Measurements from ENCODE around the gene BABAM2. TPM values are rescaled to one million over a fixed set of nuclear protein-coding genes. Genes with fewer than 3 reads are reported as not detected.

Gene BABAM2
- total RNA-seq, 1 experiment from 2014 or later, result 27.1 TPM

DNA sequence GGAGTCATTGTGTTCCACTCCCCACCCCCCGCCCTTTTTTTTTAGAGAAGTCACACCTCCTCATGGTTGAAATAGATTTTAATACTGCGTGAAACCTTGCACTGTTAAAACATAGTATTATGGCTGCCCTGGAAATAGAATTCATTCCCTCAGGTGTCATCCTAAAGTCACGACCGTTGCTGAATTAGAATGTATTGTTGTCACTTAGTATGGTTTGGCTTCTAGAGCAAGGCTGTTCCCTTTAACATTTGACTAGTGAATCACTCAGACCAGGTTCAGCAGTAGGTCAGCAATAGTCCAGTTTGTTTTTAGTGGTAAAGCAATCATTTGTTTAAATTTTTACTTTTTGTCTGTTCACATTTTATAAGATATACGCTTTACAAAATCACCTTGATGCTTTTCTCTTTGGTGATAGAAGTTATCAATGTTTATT, 1.2 kb downstream of the BABAM2 start:
- H3K9me3 Mint-ChIP-seq, result no peaks in the 10 kb centered on the region
- peaks cover 0 to 14% (median under 1%) of the 10 kb centered on the region in 3 experiments; a peak in 3 of 7 replicates for H3K36me3 Mint-ChIP-seq (ENCODE audit: insufficient read depth in 1 of 3, low read depth in 3 of 3)
- no peak for DNase-seq
- Histone ChIP-seq H2BK20ac (ENCODE audit: low read depth, low read length, poor library complexity, severe bottlenecking) (no peak overlapping the region), H2BK5ac (ENCODE audit: insufficient read length, low read length) (no peak overlapping the region), H3K27ac (ENCODE audit: insufficient read length, low read depth, low read length) (no peak overlapping the region), H2AFZ (ENCODE audit: low read length) (no peak overlapping the region), H4K20me1 (ENCODE audit: control insufficient read depth, insufficient read depth, insufficient read length) (no peaks in the 10 kb centered on the region), H3K79me2 (ENCODE audit: insufficient read depth, low read length) (no peaks in the 10 kb centered on the region), H3K4ac (ENCODE audit: low read depth, low read length) (no peak overlapping the region), H3K9me3 (ENCODE audit: control insufficient read depth, low read depth, low read length) (no peaks in the 10 kb centered on the region), H3K79me1 (ENCODE audit: insufficient read depth, low read depth, low read length, poor library complexity, severe bottlenecking) (no peaks in the 10 kb centered on the region), H2BK12ac (ENCODE audit: insufficient read length, low read depth, low read length) (no peak overlapping the region), H3T11ph (ENCODE audit: low read length) (no peak overlapping the region), H3K18ac (ENCODE audit: insufficient read length, low read depth, low read length) (no peak overlapping the region), H3K23me2 (ENCODE audit: insufficient read length, low read depth, low read length, poor library complexity, severe bottlenecking) (no peaks in the 10 kb centered on the region), H3K23ac (ENCODE audit: insufficient read length, low read depth, low read length) (no peak overlapping the region), H4K8ac (replicated peaks; ENCODE audit: insufficient read length, low read depth, low read length) (no peak overlapping the region), H2BK120ac (ENCODE audit: low read depth, low read length, poor library complexity, severe bottlenecking) (no peak overlapping the region), H4K5ac (ENCODE audit: insufficient read length, low read depth, low read length) (no peak overlapping the region), H3K4me2 (ENCODE audit: insufficient read depth, insufficient read length, low read length) (no peak overlapping the region), H3K27me3 (ENCODE audit: insufficient read depth, low read length) (no peaks in the 10 kb centered on the region), H2BK15ac (ENCODE audit: low read depth, low read length) (no peak overlapping the region), H2AK5ac (ENCODE audit: insufficient read length, low read length) (no peak overlapping the region), H3K9ac (ENCODE audit: extremely low read depth, insufficient read length, low read length) (no peak overlapping the region), H3K56ac (ENCODE audit: insufficient read length, low read depth, low read length) (no peak overlapping the region), H3K14ac (ENCODE audit: insufficient read depth, low read length) (no peak overlapping the region), H3K4me1 (ENCODE audit: insufficient read depth, low read length) (no peaks in the 10 kb centered on the region), H4K91ac (ENCODE audit: insufficient read length, low read depth, low read length) (no peak overlapping the region)
- TF ChIP-seq, protein P1, sequence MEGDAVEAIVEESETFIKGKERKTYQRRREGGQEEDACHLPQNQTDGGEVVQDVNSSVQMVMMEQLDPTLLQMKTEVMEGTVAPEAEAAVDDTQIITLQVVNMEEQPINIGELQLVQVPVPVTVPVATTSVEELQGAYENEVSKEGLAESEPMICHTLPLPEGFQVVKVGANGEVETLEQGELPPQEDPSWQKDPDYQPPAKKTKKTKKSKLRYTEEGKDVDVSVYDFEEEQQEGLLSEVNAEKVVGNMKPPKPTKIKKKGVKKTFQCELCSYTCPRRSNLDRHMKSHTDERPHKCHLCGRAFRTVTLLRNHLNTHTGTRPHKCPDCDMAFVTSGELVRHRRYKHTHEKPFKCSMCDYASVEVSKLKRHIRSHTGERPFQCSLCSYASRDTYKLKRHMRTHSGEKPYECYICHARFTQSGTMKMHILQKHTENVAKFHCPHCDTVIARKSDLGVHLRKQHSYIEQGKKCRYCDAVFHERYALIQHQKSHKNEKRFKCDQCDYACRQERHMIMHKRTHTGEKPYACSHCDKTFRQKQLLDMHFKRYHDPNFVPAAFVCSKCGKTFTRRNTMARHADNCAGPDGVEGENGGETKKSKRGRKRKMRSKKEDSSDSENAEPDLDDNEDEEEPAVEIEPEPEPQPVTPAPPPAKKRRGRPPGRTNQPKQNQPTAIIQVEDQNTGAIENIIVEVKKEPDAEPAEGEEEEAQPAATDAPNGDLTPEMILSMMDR (conservative IDR thresholded peaks at IDR 0.05), result no peak
- H3K4me3 Mint-ChIP-seq, result peak overlapping the region; percentile 98; a peak in 4 of 5 replicates
- peak overlapping the region in 1 of 3 experiments; percentile 98; a peak in 2 of 7 replicates for H3K27ac Mint-ChIP-seq
- no peaks in the 10 kb centered on the region for H3K27me3 Mint-ChIP-seq (ENCODE audit: low read depth)
- H3K4me1 Mint-ChIP-seq, result peaks cover 6 to 10% of the 10 kb centered on the region in 2 experiments
- WGBS (ENCODE audit: extremely low coverage, insufficient read length, low lambda C conversion rate), result no CpG with 5 or more reads among the region's 5 CpGs

Measured in H9 (cell line).